HepG2 (cell line): ENCODE data around the gene CLPX. TPM values are rescaled to one million over a fixed set of nuclear protein-coding genes. Genes with fewer than 3 reads are reported as not detected.

Experiments
- ATAD3A ChIP-seq: sonication (generic); formaldehyde crosslinking; IDR thresholded peaks from 2 replicates; pipeline ENCODE4 v1.4.0; 2020; ENCODE audit warnings: missing genetic modification reagents
- ZNF441 ChIP-seq: sonication (generic); formaldehyde crosslinking; IDR thresholded peaks from 2 replicates; pipeline ENCODE4 v1.7.0; 2021; ENCODE audit warnings: missing genetic modification reagents, borderline replicate concordance
- ZNF737 ChIP-seq: sonication (generic); formaldehyde crosslinking; IDR thresholded peaks from 2 replicates; pipeline ENCODE4 v1.5.0; 2020; ENCODE audit warnings: missing genetic modification reagents, mild to moderate bottlenecking, borderline replicate concordance
- polyA plus RNA-seq, 8 experiments: library from polyadenylated mRNA; depleted of rRNA in 3 of 8; stranded (reverse) in 7 of 8; unstranded in 1 of 8; fragments of >200 nt; fragmentation: Illumina TruSeq in 4 of 8; extraction: Trizol in 4 of 8; gene quantifications; 2 replicates each; pipeline versions ENCODE4 v1.2.1 to v1.2.3, GENCODE V29; 2011 to 2016; ENCODE audit warnings: low read depth in 4 of 8, missing spikeins in 1 of 8, mixed read lengths in 1 of 8; ENCODE audit not compliant: insufficient read depth in 1 of 8
- total RNA-seq, 5 experiments: library from RNA; depleted of rRNA; stranded (reverse); fragments of >200 nt; fragmentation: Illumina TruSeq; extraction: Trizol; gene quantifications; 2 replicates each; pipeline ENCODE4 v1.2.3, GENCODE V29; 2016; ENCODE audit warnings: low read depth in 1 of 5
- TF ChIP-seq, protein P1 (sequence below): sonication (generic); formaldehyde crosslinking; IDR thresholded peaks from one replicate; pipeline ENCODE4 v1.5.1; 2020; ENCODE audit warnings: mild to moderate bottlenecking, missing genetic modification reagents; ENCODE audit errors: not compliant biosample characterization
- TF ChIP-seq, protein P2 (sequence below): sonication (generic); formaldehyde crosslinking; IDR thresholded peaks from 2 replicates; pipeline ENCODE4 v1.4.0; 2020; ENCODE audit warnings: missing genetic modification reagents, borderline replicate concordance
- TF ChIP-seq, protein P3 (sequence below): sonication (generic); formaldehyde crosslinking; IDR thresholded peaks from 2 replicates; pipeline ENCODE4 v1.9.0; 2021; ENCODE audit warnings: missing genetic modification reagents, mild to moderate bottlenecking, borderline replicate concordance

Gene CLPX
- total and polyA plus RNA-seq, 2 of the 13 experiments (the other 11 are each of a cell fraction or from before 2014, with no cell fraction given) = 33.9 to 61.3 TPM

DNA sequence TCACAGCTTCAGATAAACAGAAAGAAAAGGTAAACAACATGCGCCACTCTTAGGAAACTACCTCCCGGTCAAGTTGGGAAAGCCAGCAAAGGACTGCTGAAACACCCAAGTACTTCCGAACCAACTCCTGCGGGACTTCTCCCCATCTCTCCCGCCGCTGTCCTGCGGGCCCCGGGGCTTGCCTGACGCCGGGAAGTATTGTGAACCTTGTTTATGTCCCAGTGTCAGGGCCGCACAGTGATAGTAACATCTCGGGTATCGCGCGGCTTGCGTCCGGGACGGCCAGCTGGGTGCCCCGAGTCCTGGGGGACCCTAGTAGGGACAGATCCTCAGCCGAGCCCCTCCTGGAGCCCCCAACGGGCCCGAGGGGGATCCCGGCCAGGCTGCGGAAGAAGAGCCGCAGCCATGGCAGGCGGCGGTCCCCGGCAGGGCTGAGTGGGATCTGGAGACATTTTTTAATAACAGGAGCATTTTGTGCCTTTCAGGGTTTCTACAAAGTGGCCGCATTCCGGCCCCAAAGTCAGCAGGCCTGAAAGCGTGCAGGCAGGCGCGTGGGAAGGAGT lies 756 bp downstream of the CLPX start (continued):
- TF ChIP-seq, protein P1, sequence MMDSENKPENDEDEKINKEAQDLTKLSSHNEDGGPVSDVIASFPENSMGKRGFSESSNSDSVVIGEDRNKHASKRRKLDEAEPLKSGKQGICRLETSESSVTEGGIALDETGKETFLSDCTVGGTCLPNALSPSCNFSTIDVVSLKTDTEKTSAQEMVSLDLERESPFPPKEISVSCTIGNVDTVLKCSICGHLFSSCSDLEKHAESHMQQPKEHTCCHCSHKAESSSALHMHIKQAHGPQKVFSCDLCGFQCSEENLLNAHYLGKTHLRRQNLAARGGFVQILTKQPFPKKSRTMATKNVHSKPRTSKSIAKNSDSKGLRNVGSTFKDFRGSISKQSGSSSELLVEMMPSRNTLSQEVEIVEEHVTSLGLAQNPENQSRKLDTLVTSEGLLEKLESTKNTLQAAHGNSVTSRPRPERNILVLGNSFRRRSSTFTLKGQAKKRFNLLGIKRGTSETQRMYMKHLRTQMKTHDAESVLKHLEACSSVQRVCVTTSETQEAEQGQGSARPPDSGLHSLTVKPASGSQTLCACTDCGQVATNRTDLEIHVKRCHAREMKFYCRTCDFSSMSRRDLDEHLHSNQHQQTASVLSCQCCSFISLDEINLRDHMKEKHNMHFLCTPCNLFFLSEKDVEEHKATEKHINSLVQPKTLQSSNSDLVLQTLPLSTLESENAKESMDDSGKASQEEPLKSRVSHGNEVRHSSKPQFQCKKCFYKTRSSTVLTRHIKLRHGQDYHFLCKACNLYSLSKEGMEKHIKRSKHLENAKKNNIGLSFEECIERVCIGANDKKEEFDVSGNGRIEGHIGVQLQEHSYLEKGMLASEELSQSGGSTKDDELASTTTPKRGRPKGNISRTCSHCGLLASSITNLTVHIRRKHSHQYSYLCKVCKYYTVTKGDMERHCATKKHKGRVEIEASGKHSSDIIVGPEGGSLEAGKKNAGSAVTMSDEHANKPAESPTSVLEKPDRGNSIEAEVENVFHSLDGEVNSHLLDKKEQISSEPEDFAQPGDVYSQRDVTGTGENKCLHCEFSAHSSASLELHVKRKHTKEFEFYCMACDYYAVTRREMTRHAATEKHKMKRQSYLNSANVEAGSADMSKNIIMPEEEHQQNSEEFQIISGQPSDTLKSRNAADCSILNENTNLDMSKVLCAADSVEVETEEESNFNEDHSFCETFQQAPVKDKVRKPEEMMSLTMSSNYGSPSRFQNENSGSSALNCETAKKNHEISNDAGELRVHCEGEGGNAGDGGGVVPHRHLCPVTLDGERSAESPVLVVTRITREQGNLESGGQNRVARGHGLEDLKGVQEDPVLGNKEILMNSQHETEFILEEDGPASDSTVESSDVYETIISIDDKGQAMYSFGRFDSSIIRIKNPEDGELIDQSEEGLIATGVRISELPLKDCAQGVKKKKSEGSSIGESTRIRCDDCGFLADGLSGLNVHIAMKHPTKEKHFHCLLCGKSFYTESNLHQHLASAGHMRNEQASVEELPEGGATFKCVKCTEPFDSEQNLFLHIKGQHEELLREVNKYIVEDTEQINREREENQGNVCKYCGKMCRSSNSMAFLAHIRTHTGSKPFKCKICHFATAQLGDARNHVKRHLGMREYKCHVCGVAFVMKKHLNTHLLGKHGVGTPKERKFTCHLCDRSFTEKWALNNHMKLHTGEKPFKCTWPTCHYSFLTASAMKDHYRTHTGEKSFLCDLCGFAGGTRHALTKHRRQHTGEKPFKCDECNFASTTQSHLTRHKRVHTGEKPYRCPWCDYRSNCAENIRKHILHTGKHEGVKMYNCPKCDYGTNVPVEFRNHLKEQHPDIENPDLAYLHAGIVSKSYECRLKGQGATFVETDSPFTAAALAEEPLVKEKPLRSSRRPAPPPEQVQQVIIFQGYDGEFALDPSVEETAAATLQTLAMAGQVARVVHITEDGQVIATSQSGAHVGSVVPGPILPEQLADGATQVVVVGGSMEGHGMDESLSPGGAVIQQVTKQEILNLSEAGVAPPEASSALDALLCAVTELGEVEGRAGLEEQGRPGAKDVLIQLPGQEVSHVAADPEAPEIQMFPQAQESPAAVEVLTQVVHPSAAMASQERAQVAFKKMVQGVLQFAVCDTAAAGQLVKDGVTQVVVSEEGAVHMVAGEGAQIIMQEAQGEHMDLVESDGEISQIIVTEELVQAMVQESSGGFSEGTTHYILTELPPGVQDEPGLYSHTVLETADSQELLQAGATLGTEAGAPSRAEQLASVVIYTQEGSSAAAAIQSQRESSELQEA (CRISPR knock-in tag) = no peak
- TF ChIP-seq, protein P2, sequence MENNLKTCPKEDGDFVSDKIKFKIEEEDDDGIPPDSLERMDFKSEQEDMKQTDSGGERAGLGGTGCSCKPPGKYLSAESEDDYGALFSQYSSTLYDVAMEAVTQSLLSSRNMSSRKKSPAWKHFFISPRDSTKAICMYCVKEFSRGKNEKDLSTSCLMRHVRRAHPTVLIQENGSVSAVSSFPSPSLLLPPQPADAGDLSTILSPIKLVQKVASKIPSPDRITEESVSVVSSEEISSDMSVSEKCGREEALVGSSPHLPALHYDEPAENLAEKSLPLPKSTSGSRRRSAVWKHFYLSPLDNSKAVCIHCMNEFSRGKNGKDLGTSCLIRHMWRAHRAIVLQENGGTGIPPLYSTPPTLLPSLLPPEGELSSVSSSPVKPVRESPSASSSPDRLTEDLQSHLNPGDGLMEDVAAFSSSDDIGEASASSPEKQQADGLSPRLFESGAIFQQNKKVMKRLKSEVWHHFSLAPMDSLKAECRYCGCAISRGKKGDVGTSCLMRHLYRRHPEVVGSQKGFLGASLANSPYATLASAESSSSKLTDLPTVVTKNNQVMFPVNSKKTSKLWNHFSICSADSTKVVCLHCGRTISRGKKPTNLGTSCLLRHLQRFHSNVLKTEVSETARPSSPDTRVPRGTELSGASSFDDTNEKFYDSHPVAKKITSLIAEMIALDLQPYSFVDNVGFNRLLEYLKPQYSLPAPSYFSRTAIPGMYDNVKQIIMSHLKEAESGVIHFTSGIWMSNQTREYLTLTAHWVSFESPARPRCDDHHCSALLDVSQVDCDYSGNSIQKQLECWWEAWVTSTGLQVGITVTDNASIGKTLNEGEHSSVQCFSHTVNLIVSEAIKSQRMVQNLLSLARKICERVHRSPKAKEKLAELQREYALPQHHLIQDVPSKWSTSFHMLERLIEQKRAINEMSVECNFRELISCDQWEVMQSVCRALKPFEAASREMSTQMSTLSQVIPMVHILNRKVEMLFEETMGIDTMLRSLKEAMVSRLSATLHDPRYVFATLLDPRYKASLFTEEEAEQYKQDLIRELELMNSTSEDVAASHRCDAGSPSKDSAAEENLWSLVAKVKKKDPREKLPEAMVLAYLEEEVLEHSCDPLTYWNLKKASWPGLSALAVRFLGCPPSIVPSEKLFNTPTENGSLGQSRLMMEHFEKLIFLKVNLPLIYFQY (CRISPR knock-in tag) = 0 out of 2 replicates have a peak, but pooled peaks have one; percentile 34
- TF ChIP-seq ATAD3A (no peak), ZNF737 (CRISPR knock-in tag) (no peak), ZNF441 (CRISPR knock-in tag) (no peak)
- TF ChIP-seq, protein P3, sequence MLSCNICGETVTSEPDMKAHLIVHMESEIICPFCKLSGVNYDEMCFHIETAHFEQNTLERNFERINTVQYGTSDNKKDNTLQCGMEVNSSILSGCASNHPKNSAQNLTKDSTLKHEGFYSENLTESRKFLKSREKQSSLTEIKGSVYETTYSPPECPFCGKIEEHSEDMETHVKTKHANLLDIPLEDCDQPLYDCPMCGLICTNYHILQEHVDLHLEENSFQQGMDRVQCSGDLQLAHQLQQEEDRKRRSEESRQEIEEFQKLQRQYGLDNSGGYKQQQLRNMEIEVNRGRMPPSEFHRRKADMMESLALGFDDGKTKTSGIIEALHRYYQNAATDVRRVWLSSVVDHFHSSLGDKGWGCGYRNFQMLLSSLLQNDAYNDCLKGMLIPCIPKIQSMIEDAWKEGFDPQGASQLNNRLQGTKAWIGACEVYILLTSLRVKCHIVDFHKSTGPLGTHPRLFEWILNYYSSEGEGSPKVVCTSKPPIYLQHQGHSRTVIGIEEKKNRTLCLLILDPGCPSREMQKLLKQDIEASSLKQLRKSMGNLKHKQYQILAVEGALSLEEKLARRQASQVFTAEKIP (CRISPR knock-in tag) = no peak
